GM12878 (cell line): ENCODE measurements around the gene SORCS2.

Experiments used
- ELK1 ChIP-seq: IDR thresholded peaks from 2 replicates; pipeline ENCODE4 v1.6.1; 2012; ENCODE audit warnings: low read depth, low read length, improper control_type of control experiment
- HDAC6 ChIP-seq: fragments of 200-600 bp; sonication (generic); IDR thresholded peaks from one replicate; pipeline ENCODE4 v1.8.0; 2017; ENCODE audit warnings: antibody characterized with exemption; ENCODE audit not compliant: unreplicated experiment
- TAF1 ChIP-seq: IDR thresholded peaks from 2 replicates; pipeline ENCODE4 v1.6.1; 2011; ENCODE audit warnings: mild to moderate bottlenecking, low read depth, low read length, borderline replicate concordance

DNA sequence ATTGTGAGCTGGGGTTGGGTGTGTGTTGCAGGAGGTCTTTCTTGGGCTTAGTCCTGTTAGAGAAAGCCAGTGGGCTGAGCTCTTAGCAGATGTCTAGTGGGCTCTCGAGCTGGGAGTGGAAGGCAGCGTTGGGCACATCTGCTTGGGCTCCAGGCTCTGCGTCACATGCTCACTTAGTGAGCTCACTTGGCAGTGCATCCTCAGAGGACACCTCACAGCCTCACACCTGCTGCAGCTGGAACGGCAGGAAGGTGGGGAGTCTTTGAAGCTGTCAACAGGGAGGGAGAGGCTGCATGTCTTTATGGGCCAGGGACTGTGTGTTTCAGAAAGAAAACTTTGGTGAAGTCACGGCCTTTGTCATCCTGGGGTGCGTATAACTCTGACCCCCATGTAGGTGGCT lies 160.1 kb downstream of the SORCS2 start:
- TF ChIP-seq ELK1 (no peak), HDAC6 (no peak), TAF1 (no peak)
